ENCODE results near the gene DOP1A.

DNA sequence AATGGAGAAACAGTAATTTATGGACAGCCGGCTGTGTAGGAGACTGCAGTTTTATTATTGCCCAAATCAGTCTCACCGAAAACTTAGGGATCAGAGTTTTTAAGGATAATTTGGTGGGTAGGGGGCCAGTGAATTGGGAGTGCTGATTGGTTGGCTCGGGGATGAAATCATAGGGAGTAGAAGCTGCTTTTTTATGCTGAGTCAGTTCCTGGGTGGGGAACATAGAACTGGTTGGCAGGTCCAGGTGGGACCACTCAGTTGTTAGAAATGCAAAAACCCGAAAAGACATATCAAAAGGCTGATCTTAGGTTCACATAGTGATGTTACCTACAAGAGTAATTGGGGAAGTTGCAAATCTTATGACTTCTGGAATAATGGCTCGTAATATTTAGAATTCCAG lies 59.3 kb downstream of the DOP1A start:
- TF ChIP-seq, protein P1, sequence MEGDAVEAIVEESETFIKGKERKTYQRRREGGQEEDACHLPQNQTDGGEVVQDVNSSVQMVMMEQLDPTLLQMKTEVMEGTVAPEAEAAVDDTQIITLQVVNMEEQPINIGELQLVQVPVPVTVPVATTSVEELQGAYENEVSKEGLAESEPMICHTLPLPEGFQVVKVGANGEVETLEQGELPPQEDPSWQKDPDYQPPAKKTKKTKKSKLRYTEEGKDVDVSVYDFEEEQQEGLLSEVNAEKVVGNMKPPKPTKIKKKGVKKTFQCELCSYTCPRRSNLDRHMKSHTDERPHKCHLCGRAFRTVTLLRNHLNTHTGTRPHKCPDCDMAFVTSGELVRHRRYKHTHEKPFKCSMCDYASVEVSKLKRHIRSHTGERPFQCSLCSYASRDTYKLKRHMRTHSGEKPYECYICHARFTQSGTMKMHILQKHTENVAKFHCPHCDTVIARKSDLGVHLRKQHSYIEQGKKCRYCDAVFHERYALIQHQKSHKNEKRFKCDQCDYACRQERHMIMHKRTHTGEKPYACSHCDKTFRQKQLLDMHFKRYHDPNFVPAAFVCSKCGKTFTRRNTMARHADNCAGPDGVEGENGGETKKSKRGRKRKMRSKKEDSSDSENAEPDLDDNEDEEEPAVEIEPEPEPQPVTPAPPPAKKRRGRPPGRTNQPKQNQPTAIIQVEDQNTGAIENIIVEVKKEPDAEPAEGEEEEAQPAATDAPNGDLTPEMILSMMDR (conservative IDR thresholded peaks at IDR 0.05) = no peak
- TF ChIP-seq ZFX (IDR thresholded peaks at IDR 0.05) = no peak
